WTC11 (cell line): ENCODE data around the gene RUNX1.

Source experiments
- KAT7 ChIP-seq: sonication (generic); formaldehyde crosslinking; IDR thresholded peaks from 2 replicates; pipeline ENCODE4 v1.8.1; 2023; ENCODE audit warnings: missing genetic modification reagents, mild to moderate bottlenecking, borderline replicate concordance
- NFYB ChIP-seq: sonication (generic); formaldehyde crosslinking; conservative IDR thresholded peaks from 2 replicates; pipeline ENCODE4 v1.8.0; 2022; ENCODE audit warnings: low read depth, missing genetic modification reagents
- SP1 ChIP-seq: sonication (generic); formaldehyde crosslinking; conservative IDR thresholded peaks from 2 replicates; pipeline ENCODE4 v1.8.1; 2022; ENCODE audit warnings: missing genetic modification reagents
- TF ChIP-seq, protein P1 (sequence below): fragments of 200-600 bp; IDR thresholded peaks from 2 replicates; pipeline ENCODE4 v1.8.0; 2022; ENCODE audit warnings: antibody characterized with exemption
- TF ChIP-seq, protein P2 (sequence below): fragments of 250-450 bp; sonication (Bioruptor Pico); IDR thresholded peaks from 2 replicates; pipeline ENCODE4 v1.9.0; 2021; ENCODE audit warnings: moderate library complexity, mild to moderate bottlenecking, inconsistent platforms, borderline replicate concordance

DNA sequence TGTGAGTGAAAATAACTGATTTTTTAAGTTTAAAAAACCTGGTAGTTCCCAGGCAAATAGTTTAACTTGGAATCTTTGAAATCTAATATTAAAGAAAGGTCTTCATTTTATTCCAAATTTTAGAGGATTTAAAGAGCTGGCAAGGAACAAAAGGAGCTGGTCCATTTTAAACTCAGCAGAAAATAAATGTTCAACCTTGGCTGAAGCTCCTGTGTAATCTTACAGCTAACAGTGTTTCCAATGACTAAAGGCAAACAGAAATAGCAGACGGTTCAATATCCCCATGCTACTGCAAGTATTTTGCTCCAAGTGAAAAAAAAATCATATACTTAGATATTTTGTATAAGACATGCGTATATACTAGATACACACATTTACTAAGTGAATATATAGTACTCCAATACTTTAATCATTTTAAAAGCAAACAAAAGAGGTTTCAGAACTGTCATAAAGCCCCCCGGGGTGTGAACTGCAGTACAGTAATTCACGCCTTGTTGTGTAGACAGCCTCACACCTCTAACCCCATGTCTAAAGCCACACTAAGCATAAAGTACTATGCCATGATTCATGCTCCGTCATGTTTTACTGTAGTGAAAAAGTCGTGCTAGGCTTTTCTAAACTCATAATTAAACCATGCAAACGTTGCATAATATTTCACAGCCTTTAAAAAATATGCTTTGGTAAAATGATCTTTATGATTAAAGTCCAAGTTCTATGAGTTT is 248.1 kb downstream of the RUNX1 start:
- TF ChIP-seq, protein P1, sequence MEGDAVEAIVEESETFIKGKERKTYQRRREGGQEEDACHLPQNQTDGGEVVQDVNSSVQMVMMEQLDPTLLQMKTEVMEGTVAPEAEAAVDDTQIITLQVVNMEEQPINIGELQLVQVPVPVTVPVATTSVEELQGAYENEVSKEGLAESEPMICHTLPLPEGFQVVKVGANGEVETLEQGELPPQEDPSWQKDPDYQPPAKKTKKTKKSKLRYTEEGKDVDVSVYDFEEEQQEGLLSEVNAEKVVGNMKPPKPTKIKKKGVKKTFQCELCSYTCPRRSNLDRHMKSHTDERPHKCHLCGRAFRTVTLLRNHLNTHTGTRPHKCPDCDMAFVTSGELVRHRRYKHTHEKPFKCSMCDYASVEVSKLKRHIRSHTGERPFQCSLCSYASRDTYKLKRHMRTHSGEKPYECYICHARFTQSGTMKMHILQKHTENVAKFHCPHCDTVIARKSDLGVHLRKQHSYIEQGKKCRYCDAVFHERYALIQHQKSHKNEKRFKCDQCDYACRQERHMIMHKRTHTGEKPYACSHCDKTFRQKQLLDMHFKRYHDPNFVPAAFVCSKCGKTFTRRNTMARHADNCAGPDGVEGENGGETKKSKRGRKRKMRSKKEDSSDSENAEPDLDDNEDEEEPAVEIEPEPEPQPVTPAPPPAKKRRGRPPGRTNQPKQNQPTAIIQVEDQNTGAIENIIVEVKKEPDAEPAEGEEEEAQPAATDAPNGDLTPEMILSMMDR = no peak
- TF ChIP-seq, protein P2, sequence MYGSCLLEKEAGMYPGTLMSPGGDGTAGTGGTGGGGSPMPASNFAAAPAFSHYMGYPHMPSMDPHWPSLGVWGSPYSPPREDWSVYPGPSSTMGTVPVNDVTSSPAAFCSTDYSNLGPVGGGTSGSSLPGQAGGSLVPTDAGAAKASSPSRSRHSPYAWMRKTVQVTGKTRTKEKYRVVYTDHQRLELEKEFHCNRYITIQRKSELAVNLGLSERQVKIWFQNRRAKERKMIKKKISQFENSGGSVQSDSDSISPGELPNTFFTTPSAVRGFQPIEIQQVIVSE (CRISPR knock-in tag) = no peak
- no peak for TF ChIP-seq KAT7
- TF ChIP-seq SP1 (CRISPR knock-in tag) = no peak
- TF ChIP-seq NFYB (CRISPR knock-in tag) = no peak
